Hematopoietic multipotent progenitor cell treated with erythropoietin and hydrocortisone succinate and interleukin-3 and kit ligand, for 17 days (in vitro differentiated cells): ENCODE data around the gene STK11.

ENCODE experiments used
- DNase-seq: peaks from one replicate; pipeline ENCODE4 v3.0.0-alpha.2; 2015; ENCODE audit warnings: low spot score

STK11 gene

GRCh38 chr19:1205114-1206099 lies at the start of gene STK11:
Gene STK11, plus strand, starts transcription at chr19:1205778. Its CDS starts 1,136 bp downstream, at chr19:1206914.
- peak; percentile 98 for DNase-seq

GRCh38 chr19:1156305-1156801 lies 49.2 kb upstream of the STK11 start:
- DNase-seq, result no peak

- DNase-seq, result no peak
Measured at GRCh38 chr19:1156830-1157615, 48.6 kb upstream of the STK11 start.

- DNase-seq, result no peak
Measured at GRCh38 chr19:1157931-1158884, 47.4 kb upstream of the STK11 start.

GRCh38 chr19:1158885-1159448 lies 46.6 kb upstream of the STK11 start:
- no peak for DNase-seq

GRCh38 chr19:1159864-1160595 lies 45.5 kb upstream of the STK11 start:
- DNase-seq, result no peak

- DNase-seq, result no peak
Measured at GRCh38 chr19:1161716-1162115, 43.9 kb upstream of the STK11 start.

GRCh38 chr19:1162404-1163282 lies 42.9 kb upstream of the STK11 start:
- no peak for DNase-seq

GRCh38 chr19:1163283-1163933 lies 42.2 kb upstream of the STK11 start:
- DNase-seq, result no peak

- no peak for DNase-seq
Measured at GRCh38 chr19:1163934-1164683, 41.5 kb upstream of the STK11 start.

GRCh38 chr19:1164684-1165531 lies 40.7 kb upstream of the STK11 start:
- DNase-seq, result no peak

GRCh38 chr19:1166872-1167573 lies 38.6 kb upstream of the STK11 start:
- DNase-seq, result no peak

- no peak for DNase-seq
Measured at GRCh38 chr19:1167687-1168571, 37.6 kb upstream of the STK11 start.

- no peak for DNase-seq
Measured at GRCh38 chr19:1168572-1169410, 36.8 kb upstream of the STK11 start.

- no peak for DNase-seq
Measured at GRCh38 chr19:1169411-1169791, 36.2 kb upstream of the STK11 start.
